ENCODE data around the gene SPDEF. TPM values are rescaled to one million over a fixed set of nuclear protein-coding genes. Genes with fewer than 3 reads are reported as not detected.

SPDEF gene
- total RNA-seq, 4 donors from 2014 or later, result 4.4 TPM; not detected in 3

- no peak for ATAC-seq
- WGBS, 2 donors (ENCODE audit: low coverage in 1 of 2), result 83 to 88% methylated on average over 6 of the region's 16 CpGs
- no peak for TF ChIP-seq POLR2AphosphoS5 (IDR thresholded peaks at IDR 0.05)
- TF ChIP-seq CTCF (IDR thresholded peaks at IDR 0.05), result no peak
- no peak for TF ChIP-seq EP300 (IDR thresholded peaks at IDR 0.05)
- no peak for TF ChIP-seq POLR2A (IDR thresholded peaks at IDR 0.05)
- H3K4me1 ChIP-seq, result peaks cover 0 to 17% (median 0%) of the 10 kb centered on the region in 3 donors
- no peaks in the 10 kb centered on the region for H3K36me3 ChIP-seq
- H3K27ac ChIP-seq, result no peak overlapping the region
- H3K9me3 ChIP-seq, result no peaks in the 10 kb centered on the region
- H3K4me3 ChIP-seq, result no peak overlapping the region
- H3K27me3 ChIP-seq, result no peaks in the 10 kb centered on the region
Measured at GRCh38 chr6:34549026-34549803, 6.9 kb downstream of the SPDEF start.

GRCh38 chr6:34547701-34548644 lies 8.2 kb downstream of the SPDEF start:
- peaks cover 0 to 17% (median 0%) of the 10 kb centered on the region in 3 donors for H3K4me1 ChIP-seq
- no peak for TF ChIP-seq CTCF (IDR thresholded peaks at IDR 0.05)
- no peak for TF ChIP-seq EP300 (IDR thresholded peaks at IDR 0.05)
- no peak for TF ChIP-seq POLR2AphosphoS5 (IDR thresholded peaks at IDR 0.05)
- H3K27me3 ChIP-seq, result no peaks in the 10 kb centered on the region
- no peak overlapping the region for H3K27ac ChIP-seq
- no peaks in the 10 kb centered on the region for H3K36me3 ChIP-seq
- no peaks in the 10 kb centered on the region for H3K9me3 ChIP-seq
- no peak for ATAC-seq
- whole genome bisulfite sequencing, 2 donors (ENCODE audit: low coverage in 1 of 2), result 86% methylated on average over 1 of the region's 11 CpGs; no CpG with 5 or more reads in 1 of the 2 donors
- no peak overlapping the region for H3K4me3 ChIP-seq

GRCh38 chr6:34546551-34547321 lies 9.4 kb downstream of the SPDEF start:
- TF ChIP-seq POLR2A (IDR thresholded peaks at IDR 0.05) (no peak), POLR2AphosphoS5 (IDR thresholded peaks at IDR 0.05) (no peak), CTCF (IDR thresholded peaks at IDR 0.05) (no peak), EP300 (IDR thresholded peaks at IDR 0.05) (no peak)
- H3K27ac ChIP-seq, result no peak overlapping the region
- no peaks in the 10 kb centered on the region for H3K36me3 ChIP-seq
- no peaks in the 10 kb centered on the region for H3K27me3 ChIP-seq
- no peak for ATAC-seq
- H3K4me1 ChIP-seq, result peaks cover 0 to 17% (median 0%) of the 10 kb centered on the region in 3 donors
- 21 to 33% methylated on average over 2 to 3 of the region's 11 CpGs for WGBS, 2 donors (ENCODE audit: low coverage in 1 of 2)
- no peaks in the 10 kb centered on the region for H3K9me3 ChIP-seq
- H3K4me3 ChIP-seq, result no peak overlapping the region

- TF ChIP-seq CTCF (IDR thresholded peaks at IDR 0.05) (no peak), POLR2A (IDR thresholded peaks at IDR 0.05) (no peak), EP300 (IDR thresholded peaks at IDR 0.05) (no peak), POLR2AphosphoS5 (IDR thresholded peaks at IDR 0.05) (no peak)
- peaks cover 0 to 17% (median 0%) of the 10 kb centered on the region in 3 donors for H3K4me1 ChIP-seq
- H3K9me3 ChIP-seq, result no peaks in the 10 kb centered on the region
- H3K4me3 ChIP-seq, result no peak overlapping the region
- no peaks in the 10 kb centered on the region for H3K27me3 ChIP-seq
- no peaks in the 10 kb centered on the region for H3K36me3 ChIP-seq
- ATAC-seq, result no peak
- H3K27ac ChIP-seq, result no peak overlapping the region
- WGBS, 2 donors (ENCODE audit: low coverage in 1 of 2), result 80 to 100% methylated on average over 2 of the region's 13 CpGs
Measured at GRCh38 chr6:34544776-34545471, 11.2 kb downstream of the SPDEF start.
